Epidermal melanocyte (primary cell): ENCODE measurements around the gene ACE2.

Experiments used
- DNase-seq: peaks from one replicate; pipeline ENCODE4 v3.0.0; 2011; ENCODE audit warnings: low spot score; ENCODE audit not compliant: insufficient read length

Gene ACE2

GRCh38 chrX:15511563-15511962 is 89.2 kb downstream of the ACE2 start:
- no peak for DNase-seq
